Measurements from ENCODE around the gene CREB1.

The CREB1 gene

GRCh38 chr2:207619764-207620203 is 90.0 kb downstream of the CREB1 start:
- H3K4me3 ChIP-seq (ENCODE audit: low read depth, low read length), result no peak overlapping the region
- TF ChIP-seq ZNF660 (tag by site-specific recombination; IDR thresholded peaks at IDR 0.05) (0 out of 2 replicates have a peak, but pooled peaks have one; percentile 41), ZNF621 (tag by site-specific recombination; IDR thresholded peaks at IDR 0.05) (no peak), ZNF624 (tag by site-specific recombination; IDR thresholded peaks at IDR 0.05) (no peak)
- no peak overlapping the region for H3K27ac ChIP-seq (ENCODE audit: extremely low read depth, low read depth, low read length)
- peaks cover 15 to 63% of the 10 kb centered on the region in 2 experiments for H3K36me3 ChIP-seq (ENCODE audit: control insufficient read depth in 2 of 2, insufficient read depth in 1 of 2, low read length in 2 of 2)
- 0 out of 2 replicates have a peak, but pooled peaks cover 3% of the 10 kb centered on the region for H3K4me1 ChIP-seq (ENCODE audit: control insufficient read depth, insufficient read depth, low read length)
- H3K9me3 ChIP-seq (ENCODE audit: control insufficient read depth, insufficient read depth, low read depth, low read length), result no peaks in the 10 kb centered on the region
- CTCF ChIA-PET, result no interaction called here
- POLR2A ChIA-PET, result no interaction called here

- Histone ChIP-seq H3K9me3 (ENCODE audit: control insufficient read depth, insufficient read depth, low read depth, low read length) (no peaks in the 10 kb centered on the region), H3K4me3 (ENCODE audit: low read depth, low read length) (no peak overlapping the region), H3K27ac (ENCODE audit: extremely low read depth, low read depth, low read length) (no peak overlapping the region), H3K4me1 (ENCODE audit: control insufficient read depth, insufficient read depth, low read length) (0 out of 2 replicates have a peak, but pooled peaks cover 3% of the 10 kb centered on the region), H3K36me3 (ENCODE audit: control insufficient read depth in 2 of 2, insufficient read depth in 1 of 2, low read length in 2 of 2) (peaks cover 15 to 57% of the 10 kb centered on the region in 2 experiments)
- POLR2A ChIA-PET, result interaction anchor here (0.6 to 0.7 kb wide), 2 partner anchors 9 to 90 kb away, joined by 3 read pairs; partner anchors contain the start of gene CCNYL1
- CTCF ChIA-PET, result interaction anchor here (0.6 to 0.9 kb wide), 2 partner anchors 25 to 100 kb away, joined by 3 read pairs; no protein-coding TSS in a partner anchor
- TF ChIP-seq, protein P1, sequence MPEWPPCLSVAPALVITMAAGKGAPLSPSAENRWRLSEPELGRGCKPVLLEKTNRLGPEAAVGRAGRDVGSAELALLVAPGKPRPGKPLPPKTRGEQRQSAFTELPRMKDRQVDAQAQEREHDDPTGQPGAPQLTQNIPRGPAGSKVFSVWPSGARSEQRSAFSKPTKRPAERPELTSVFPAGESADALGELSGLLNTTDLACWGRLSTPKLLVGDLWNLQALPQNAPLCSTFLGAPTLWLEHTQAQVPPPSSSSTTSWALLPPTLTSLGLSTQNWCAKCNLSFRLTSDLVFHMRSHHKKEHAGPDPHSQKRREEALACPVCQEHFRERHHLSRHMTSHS (tag by site-specific recombination; IDR thresholded peaks at IDR 0.05), result no peak
- 0 out of 2 replicates have a peak, but pooled peaks have one; percentile 47 for TF ChIP-seq ZNF596 (tag by site-specific recombination; IDR thresholded peaks at IDR 0.05)
Measured at GRCh38 chr2:207621501-207622039, 91.8 kb downstream of the CREB1 start.

- H3K4me1 ChIP-seq (ENCODE audit: control insufficient read depth, insufficient read depth, low read length), result 0 out of 2 replicates have a peak, but pooled peaks cover 3% of the 10 kb centered on the region
- H3K9me3 ChIP-seq (ENCODE audit: control insufficient read depth, insufficient read depth, low read depth, low read length), result no peaks in the 10 kb centered on the region
- H3K36me3 ChIP-seq (ENCODE audit: control insufficient read depth in 2 of 2, insufficient read depth in 1 of 2, low read length in 2 of 2), result peaks cover 15 to 38% of the 10 kb centered on the region in 2 experiments
- ChIA-PET CTCF (interaction anchor here (0.6 to 1.9 kb wide), 7 partner anchors 15 to 858 kb away, joined by 3 to 10 read pairs (median 3); no protein-coding TSS in a partner anchor), POLR2A (interaction anchor here (0.6 to 3.0 kb wide), 12 partner anchors 8 to 459 kb away, joined by 3 to 38 read pairs (median 4); partner anchors contain the start of genes CCNYL1, CREB1, KLF7 and PLEKHM3)
- peak overlapping the region; percentile 81 for H3K4me3 ChIP-seq (ENCODE audit: low read depth, low read length)
- H3K27ac ChIP-seq (ENCODE audit: extremely low read depth, low read depth, low read length), result peak overlapping the region; percentile 88
- TF ChIP-seq ZBTB20 (tag by site-specific recombination; IDR thresholded peaks at IDR 0.05) (peak; percentile 68), SP3 (tag by site-specific recombination; IDR thresholded peaks at IDR 0.05) (no peak), ZNF701 (tag by site-specific recombination; IDR thresholded peaks at IDR 0.05) (no peak), ZBTB11 (tag by site-specific recombination; conservative IDR thresholded peaks at IDR 0.05; ENCODE audit: low read depth) (0 out of 2 replicates have a peak, but pooled peaks have one; percentile 20), HOXC10 (CRISPR knock-in tag; IDR thresholded peaks at IDR 0.05) (no peak), ZNF629 (tag by site-specific recombination; IDR thresholded peaks at IDR 0.05) (no peak), ZNF341 (tag by site-specific recombination; IDR thresholded peaks at IDR 0.05; ENCODE audit: low read depth) (peak; percentile 73), ZNF600 (tag by site-specific recombination; IDR thresholded peaks at IDR 0.05) (0 out of 2 replicates have a peak, but pooled peaks have one; percentile 22), ZNF114 (tag by site-specific recombination; IDR thresholded peaks at IDR 0.05) (no peak), PRDM6 (tag by site-specific recombination; IDR thresholded peaks at IDR 0.05) (no peak)
- TF ChIP-seq, protein P2, sequence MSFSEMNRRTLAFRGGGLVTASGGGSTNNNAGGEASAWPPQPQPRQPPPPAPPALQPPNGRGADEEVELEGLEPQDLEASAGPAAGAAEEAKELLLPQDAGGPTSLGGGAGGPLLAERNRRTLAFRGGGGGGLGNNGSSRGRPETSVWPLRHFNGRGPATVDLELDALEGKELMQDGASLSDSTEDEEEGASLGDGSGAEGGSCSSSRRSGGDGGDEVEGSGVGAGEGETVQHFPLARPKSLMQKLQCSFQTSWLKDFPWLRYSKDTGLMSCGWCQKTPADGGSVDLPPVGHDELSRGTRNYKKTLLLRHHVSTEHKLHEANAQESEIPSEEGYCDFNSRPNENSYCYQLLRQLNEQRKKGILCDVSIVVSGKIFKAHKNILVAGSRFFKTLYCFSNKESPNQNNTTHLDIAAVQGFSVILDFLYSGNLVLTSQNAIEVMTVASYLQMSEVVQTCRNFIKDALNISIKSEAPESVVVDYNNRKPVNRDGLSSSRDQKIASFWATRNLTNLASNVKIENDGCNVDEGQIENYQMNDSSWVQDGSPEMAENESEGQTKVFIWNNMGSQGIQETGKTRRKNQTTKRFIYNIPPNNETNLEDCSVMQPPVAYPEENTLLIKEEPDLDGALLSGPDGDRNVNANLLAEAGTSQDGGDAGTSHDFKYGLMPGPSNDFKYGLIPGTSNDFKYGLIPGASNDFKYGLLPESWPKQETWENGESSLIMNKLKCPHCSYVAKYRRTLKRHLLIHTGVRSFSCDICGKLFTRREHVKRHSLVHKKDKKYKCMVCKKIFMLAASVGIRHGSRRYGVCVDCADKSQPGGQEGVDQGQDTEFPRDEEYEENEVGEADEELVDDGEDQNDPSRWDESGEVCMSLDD (tag by site-specific recombination; IDR thresholded peaks at IDR 0.05), result peak; percentile 35
Measured at GRCh38 chr2:207624185-207625013, 94.6 kb downstream of the CREB1 start.

Data from HEK293 (cell line).